ENCODE results near the gene SPPL3.

The SPPL3 gene

GRCh38 chr12:120754792-120755191, 149.4 kb downstream of the SPPL3 start:
- no peak for TF ChIP-seq CREB1 (IDR thresholded peaks at IDR 0.05; ENCODE audit: low read depth)
- TF ChIP-seq EGR1 (IDR thresholded peaks at IDR 0.05) = no peak
- TF ChIP-seq, protein P1, sequence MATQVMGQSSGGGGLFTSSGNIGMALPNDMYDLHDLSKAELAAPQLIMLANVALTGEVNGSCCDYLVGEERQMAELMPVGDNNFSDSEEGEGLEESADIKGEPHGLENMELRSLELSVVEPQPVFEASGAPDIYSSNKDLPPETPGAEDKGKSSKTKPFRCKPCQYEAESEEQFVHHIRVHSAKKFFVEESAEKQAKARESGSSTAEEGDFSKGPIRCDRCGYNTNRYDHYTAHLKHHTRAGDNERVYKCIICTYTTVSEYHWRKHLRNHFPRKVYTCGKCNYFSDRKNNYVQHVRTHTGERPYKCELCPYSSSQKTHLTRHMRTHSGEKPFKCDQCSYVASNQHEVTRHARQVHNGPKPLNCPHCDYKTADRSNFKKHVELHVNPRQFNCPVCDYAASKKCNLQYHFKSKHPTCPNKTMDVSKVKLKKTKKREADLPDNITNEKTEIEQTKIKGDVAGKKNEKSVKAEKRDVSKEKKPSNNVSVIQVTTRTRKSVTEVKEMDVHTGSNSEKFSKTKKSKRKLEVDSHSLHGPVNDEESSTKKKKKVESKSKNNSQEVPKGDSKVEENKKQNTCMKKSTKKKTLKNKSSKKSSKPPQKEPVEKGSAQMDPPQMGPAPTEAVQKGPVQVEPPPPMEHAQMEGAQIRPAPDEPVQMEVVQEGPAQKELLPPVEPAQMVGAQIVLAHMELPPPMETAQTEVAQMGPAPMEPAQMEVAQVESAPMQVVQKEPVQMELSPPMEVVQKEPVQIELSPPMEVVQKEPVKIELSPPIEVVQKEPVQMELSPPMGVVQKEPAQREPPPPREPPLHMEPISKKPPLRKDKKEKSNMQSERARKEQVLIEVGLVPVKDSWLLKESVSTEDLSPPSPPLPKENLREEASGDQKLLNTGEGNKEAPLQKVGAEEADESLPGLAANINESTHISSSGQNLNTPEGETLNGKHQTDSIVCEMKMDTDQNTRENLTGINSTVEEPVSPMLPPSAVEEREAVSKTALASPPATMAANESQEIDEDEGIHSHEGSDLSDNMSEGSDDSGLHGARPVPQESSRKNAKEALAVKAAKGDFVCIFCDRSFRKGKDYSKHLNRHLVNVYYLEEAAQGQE (IDR thresholded peaks at IDR 0.05; ENCODE audit: low read depth) = no peak

- TF ChIP-seq EP300 (IDR thresholded peaks at IDR 0.05; ENCODE audit: borderline replicate concordance) = no peak
- no peak for TF ChIP-seq MAX (IDR thresholded peaks at IDR 0.05)
- no peak for TF ChIP-seq YY1 (IDR thresholded peaks at IDR 0.05; ENCODE audit: low read depth)
- no peak for TF ChIP-seq USF1 (IDR thresholded peaks at IDR 0.05)
- no peak for TF ChIP-seq EGR1 (IDR thresholded peaks at IDR 0.05)
- TF ChIP-seq NFIC (IDR thresholded peaks at IDR 0.05) = no peak
- TF ChIP-seq, protein P1 (IDR thresholded peaks at IDR 0.05; ENCODE audit: low read depth) = no peak
- TF ChIP-seq ZBTB7A (IDR thresholded peaks at IDR 0.05; ENCODE audit: low read depth) = no peak
- TF ChIP-seq TCF12 (IDR thresholded peaks at IDR 0.05; ENCODE audit: low read depth) = no peak
- no peak for TF ChIP-seq TAF1 (IDR thresholded peaks at IDR 0.05; ENCODE audit: low read depth)
- TF ChIP-seq RAD21 (IDR thresholded peaks at IDR 0.05; ENCODE audit: low read depth) = no peak
- TF ChIP-seq CEBPB (IDR thresholded peaks at IDR 0.05) = no peak
- no peak for TF ChIP-seq TEAD4 (IDR thresholded peaks at IDR 0.05)
- TF ChIP-seq FOXM1 (IDR thresholded peaks at IDR 0.05; ENCODE audit: borderline replicate concordance, low read depth) = no peak
- no peak for TF ChIP-seq CREB1 (IDR thresholded peaks at IDR 0.05; ENCODE audit: low read depth)
Measured at GRCh38 chr12:120751389-120751788, 152.8 kb downstream of the SPPL3 start.

DNA sequence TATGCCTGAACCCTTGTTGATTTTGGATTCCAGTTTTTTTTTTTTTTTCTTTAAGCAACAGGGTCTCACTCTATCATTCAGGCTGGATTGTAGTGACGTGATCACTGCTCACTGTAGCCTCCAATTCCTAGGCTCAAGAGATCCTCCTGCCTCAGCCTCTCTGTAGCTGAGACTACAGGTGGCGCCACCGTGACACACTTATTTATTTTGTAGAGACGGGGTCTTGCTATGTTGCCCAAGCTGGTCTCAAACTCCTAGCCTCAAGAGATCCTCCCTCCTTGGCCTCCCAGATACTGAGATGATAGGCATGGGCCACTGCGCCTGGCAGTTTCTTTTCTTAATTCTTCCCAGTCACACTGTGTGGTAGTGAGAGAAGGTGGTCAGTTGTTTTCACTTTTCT, 153.4 kb downstream of the SPPL3 start:
- no peak for TF ChIP-seq EP300 (IDR thresholded peaks at IDR 0.05; ENCODE audit: borderline replicate concordance)
- TF ChIP-seq TCF12 (IDR thresholded peaks at IDR 0.05; ENCODE audit: low read depth) = no peak
- no peak for TF ChIP-seq FOXM1 (IDR thresholded peaks at IDR 0.05; ENCODE audit: borderline replicate concordance, low read depth)
- no peak for TF ChIP-seq YY1 (IDR thresholded peaks at IDR 0.05; ENCODE audit: low read depth)
- TF ChIP-seq CREB1 (IDR thresholded peaks at IDR 0.05; ENCODE audit: low read depth) = no peak
- TF ChIP-seq TAF1 (IDR thresholded peaks at IDR 0.05; ENCODE audit: low read depth) = no peak
- no peak for TF ChIP-seq USF1 (IDR thresholded peaks at IDR 0.05)
- peak; percentile 30; the same call in 1 of the 2 replicates for TF ChIP-seq RAD21 (IDR thresholded peaks at IDR 0.05; ENCODE audit: low read depth)

GRCh38 chr12:120749256-120749655, 154.9 kb downstream of the SPPL3 start:
- TF ChIP-seq YY1 (IDR thresholded peaks at IDR 0.05; ENCODE audit: low read depth) (no peak), RAD21 (IDR thresholded peaks at IDR 0.05; ENCODE audit: low read depth) (no peak), TEAD4 (IDR thresholded peaks at IDR 0.05) (no peak), EP300 (IDR thresholded peaks at IDR 0.05; ENCODE audit: borderline replicate concordance) (no peak), ZBTB7A (IDR thresholded peaks at IDR 0.05; ENCODE audit: low read depth) (no peak), FOXM1 (IDR thresholded peaks at IDR 0.05; ENCODE audit: borderline replicate concordance, low read depth) (no peak), NFIC (IDR thresholded peaks at IDR 0.05) (no peak), TAF1 (IDR thresholded peaks at IDR 0.05; ENCODE audit: low read depth) (no peak), MAX (IDR thresholded peaks at IDR 0.05) (no peak), CREB1 (IDR thresholded peaks at IDR 0.05; ENCODE audit: low read depth) (no peak), USF1 (IDR thresholded peaks at IDR 0.05) (no peak), CEBPB (IDR thresholded peaks at IDR 0.05) (no peak), TCF12 (IDR thresholded peaks at IDR 0.05; ENCODE audit: low read depth) (no peak), EGR1 (IDR thresholded peaks at IDR 0.05) (no peak)
- TF ChIP-seq, protein P1 (IDR thresholded peaks at IDR 0.05; ENCODE audit: low read depth) = no peak
